Kidney epithelial cell (primary cell): ENCODE data around the gene NEURL3. TPM values are rescaled to one million over a fixed set of nuclear protein-coding genes. Genes with fewer than 3 reads are reported as not detected.
A peak's percentile ranks its signal among the peaks of the same experiment; 100 is the strongest.

Experiments used
- DNase-seq: peaks from one replicate; pipeline ENCODE4 v3.0.0-alpha.2; 2010; ENCODE audit warnings: low read depth
- H3K27me3 ChIP-seq: 2 replicates; pipeline ENCODE4 v1.6.0; 2011; ENCODE audit warnings: low read length; ENCODE audit not compliant: control insufficient read depth, insufficient read depth
- H3K36me3 ChIP-seq: 2 replicates; pipeline ENCODE4 v1.5.1; 2011; ENCODE audit warnings: low read length; ENCODE audit not compliant: control insufficient read depth, insufficient read depth
- H3K4me3 ChIP-seq: 2 replicates; pipeline ENCODE4 v1.5.1; 2011; ENCODE audit warnings: low read depth, mild to moderate bottlenecking, control low read depth, low read length
- CTCF ChIP-seq: IDR thresholded peaks from 2 replicates; pipeline ENCODE4 v1.5.1; 2011; ENCODE audit warnings: mild to moderate bottlenecking, moderate library complexity, low read length, control low read depth, inconsistent platforms; ENCODE audit not compliant: insufficient read depth, poor library complexity, severe bottlenecking
- total RNA-seq: library from RNA; depleted of rRNA; stranded (reverse); fragments of >200 nt; gene quantifications from 2 replicates; pipeline ENCODE4 v1.2.3, GENCODE V29; 2015

Gene NEURL3
- total RNA-seq, 1 donor from 2014 or later: 18.6 TPM

- TF ChIP-seq CTCF: no peak
- DNase-seq: no peak
- Histone ChIP-seq H3K36me3 (no peaks in the 10 kb centered on the region), H3K4me3 (no peak overlapping the region), H3K27me3 (no peaks in the 10 kb centered on the region)
Observed at GRCh38 chr2:96541398-96542152, 36.4 kb upstream of the NEURL3 start.

GRCh38 chr2:96540136-96540535 lies 35.0 kb upstream of the NEURL3 start:
- H3K4me3 ChIP-seq: no peak overlapping the region
- no peaks in the 10 kb centered on the region for H3K27me3 ChIP-seq
- H3K36me3 ChIP-seq: no peaks in the 10 kb centered on the region
- no peak for TF ChIP-seq CTCF
- no peak for DNase-seq

GRCh38 chr2:96539215-96539920 lies 34.2 kb upstream of the NEURL3 start:
- Histone ChIP-seq H3K36me3 (no peaks in the 10 kb centered on the region), H3K27me3 (no peaks in the 10 kb centered on the region), H3K4me3 (no peak overlapping the region)
- TF ChIP-seq CTCF: no peak
- no peak for DNase-seq

- DNase-seq: no peak
- Histone ChIP-seq H3K36me3 (no peaks in the 10 kb centered on the region), H3K4me3 (peak overlapping the region; percentile 59), H3K27me3 (no peaks in the 10 kb centered on the region)
- no peak for TF ChIP-seq CTCF
Observed at GRCh38 chr2:96538487-96539214, 33.5 kb upstream of the NEURL3 start.

- TF ChIP-seq CTCF: no peak
- DNase-seq: no peak
- H3K36me3 ChIP-seq: no peaks in the 10 kb centered on the region
- no peaks in the 10 kb centered on the region for H3K27me3 ChIP-seq
- H3K4me3 ChIP-seq: peak overlapping the region; percentile 59
Observed at GRCh38 chr2:96537734-96538486, 32.8 kb upstream of the NEURL3 start.
